GM12878 (cell line): ENCODE results near the gene DYNLT2. TPM values are rescaled to one million over a fixed set of nuclear protein-coding genes. Genes with fewer than 3 reads are reported as not detected.

Experiments used
- ATAC-seq: fragments of 200-7000 bp; cut with Tn5 transposase; 3 replicates; pipeline ENCODE4 v1.9.1; 2020; ENCODE audit warnings: mild to moderate bottlenecking, moderate library complexity
- BruUV-seq: library from RNA; stranded (reverse); fragments of 400-500 nt; replicated peaks from 2 replicates; lab custom pipeline; 2021; lab: Mats Ljungman, UMichigan
- CTCF ChIA-PET: fragments of 300-600 bp; sonication (Branson Sonifier 250); formaldehyde crosslinking; extraction: SDS; loops from one replicate; lab custom pipeline; 2021; ENCODE audit warnings: inconsistent platforms; lab: Yijun Ruan, JAX
- POLR2A ChIA-PET: fragments of 350-600 bp; formaldehyde crosslinking; extraction: SDS; loops from one replicate; lab custom pipeline; 2021; ENCODE audit warnings: inconsistent platforms; lab: Charles Lee
- RAD21 ChIA-PET: fragments of 300-600 bp; sonication (Branson Sonifier 250); formaldehyde crosslinking; loops from one replicate; lab custom pipeline; 2023; ENCODE audit warnings: antibody characterized with exemption; ENCODE audit not compliant: unreplicated experiment; lab: Charles Lee
- SMC1A ChIA-PET: fragments of 300-600 bp; sonication (Branson Sonifier 250); formaldehyde crosslinking; loops from one replicate; lab custom pipeline; 2023; ENCODE audit not compliant: unreplicated experiment, uncharacterized antibody; lab: Charles Lee
- DNase-seq: peaks from one replicate; pipeline ENCODE4 v3.0.0-alpha.2; 2011; ENCODE audit warnings: low read depth, low spot score
- FAIRE-seq: peaks from 3 replicates; lab custom pipeline; 2011; peaks lifted over from hg19 to GRCh38; lab: Jason Lieb, UNC
- H2AFZ ChIP-seq: 2 replicates; pipeline ENCODE4 v1.6.0; 2011; ENCODE audit warnings: low read depth, low read length, control low read depth; ENCODE audit not compliant: control insufficient read depth
- H3K27ac ChIP-seq: 2 replicates; pipeline ENCODE4 v1.5.1; 2011; ENCODE audit warnings: control low read depth; ENCODE audit not compliant: control insufficient read depth, insufficient read depth
- H3K27me3 ChIP-seq, 2 experiments: replicated peaks in 1 of 2; 2 replicates each; pipeline versions ENCODE4 v1.6.0 to v1.6.1; 2011; ENCODE audit warnings: low read length in 1 of 2; ENCODE audit not compliant: control insufficient read depth in 2 of 2, insufficient read depth in 2 of 2
- H3K36me3 ChIP-seq, 2 experiments: 2 replicates each; pipeline ENCODE4 v1.5.1; 2011; ENCODE audit warnings: low read length in 1 of 2; ENCODE audit not compliant: control insufficient read depth in 2 of 2, insufficient read depth in 2 of 2
- H3K4me1 ChIP-seq: 2 replicates; pipeline ENCODE4 v1.6.1; 2011; ENCODE audit warnings: mild to moderate bottlenecking, low read length, moderate library complexity, mixed read lengths; ENCODE audit not compliant: control insufficient read depth, insufficient read depth
- H3K4me2 ChIP-seq: 2 replicates; pipeline ENCODE4 v1.6.0; 2011; ENCODE audit warnings: control low read depth; ENCODE audit not compliant: control insufficient read depth, insufficient read depth
- H3K4me3 ChIP-seq: fragments of 200-600 bp; sonication (generic); 2 replicates; pipeline ENCODE4 v1.5.1; 2016
- H3K79me2 ChIP-seq: 2 replicates; pipeline ENCODE4 v1.6.0; 2011; ENCODE audit warnings: low read length; ENCODE audit not compliant: control insufficient read depth, insufficient read depth
- H3K9ac ChIP-seq: 2 replicates; pipeline ENCODE4 v1.8.0; 2011; ENCODE audit warnings: low read length, control low read depth, mixed read lengths; ENCODE audit not compliant: control insufficient read depth, insufficient read depth
- H3K9me3 ChIP-seq: replicated peaks from 3 replicates; pipeline ENCODE4 v1.5.1; 2011; ENCODE audit warnings: mild to moderate bottlenecking, low read length; ENCODE audit not compliant: control insufficient read depth, insufficient read depth
- H4K20me1 ChIP-seq: 2 replicates; pipeline ENCODE4 v1.6.0; 2011; ENCODE audit not compliant: control insufficient read depth, insufficient read depth
- CBX3 ChIP-seq: fragments of 200-600 bp; sonication (generic); IDR thresholded peaks from 2 replicates; pipeline ENCODE4 v1.6.1; 2016; ENCODE audit warnings: low read depth, borderline replicate concordance
- MTA2 ChIP-seq: fragments of 450-650 bp; IDR thresholded peaks from 2 replicates; pipeline ENCODE4 v1.6.1; 2016; ENCODE audit warnings: low read depth, mild to moderate bottlenecking, moderate library complexity
- MYC ChIP-seq: IDR thresholded peaks from 2 replicates; pipeline ENCODE4 v1.6.1; 2011; ENCODE audit warnings: mild to moderate bottlenecking, low read length, moderate library complexity, inconsistent platforms; ENCODE audit not compliant: insufficient read depth, insufficient replicate concordance, insufficient read length, severe bottlenecking
- PML ChIP-seq: IDR thresholded peaks from 2 replicates; pipeline ENCODE4 v1.6.1; 2012; ENCODE audit warnings: low read length, inconsistent platforms
- RAD51 ChIP-seq: fragments of 450-650 bp; IDR thresholded peaks from 2 replicates; pipeline ENCODE4 v1.6.1; 2016; ENCODE audit warnings: moderate library complexity, mild to moderate bottlenecking, inconsistent platforms
- SRF ChIP-seq, 2 experiments: IDR thresholded peaks; 2 replicates each; pipeline ENCODE4 v1.6.1; 2011; ENCODE audit warnings: low read depth in 2 of 2, low read length in 2 of 2, mild to moderate bottlenecking in 1 of 2, moderate library complexity in 1 of 2
- WRNIP1 ChIP-seq: IDR thresholded peaks from 2 replicates; pipeline ENCODE4 v1.6.1; 2011; ENCODE audit warnings: low read depth, low read length, improper control_type of control experiment, borderline replicate concordance
- YBX1 ChIP-seq: fragments of 450-650 bp; IDR thresholded peaks from 2 replicates; pipeline ENCODE4 v1.6.1; 2016; ENCODE audit warnings: antibody characterized with exemption
- WGBS: methylation state at CpG from one replicate; pipeline ENCODE4 v1.1.6; 2016; ENCODE audit warnings: low lambda C conversion rate; ENCODE audit not compliant: insufficient replicate concordance, insufficient coverage; ENCODE audit errors: missing lambda C conversion rate; 5-methylcytosine and 5-hydroxymethylcytosine counted together
- in situ Hi-C: fragments of 300-500 bp; cut with MboI; formaldehyde crosslinking; loops from 9 replicates; pipeline ENCODE4 v1.14.3; 2018; ENCODE audit warnings: mixed read lengths
- intact Hi-C: fragments of 100-400 bp; cut with micrococcal nuclease; formaldehyde crosslinking; loops from one replicate; pipeline ENCODE4 v1.14.2; 2022; ENCODE audit not compliant: unreplicated experiment
- polyA plus RNA-seq, 11 experiments: library from polyadenylated mRNA; depleted of rRNA in 4 of 11; unstranded in 6 of 11; stranded (reverse) in 5 of 11; fragments of >200 nt; fragmentation: Nextera tagmentation in 4 of 11; fragmentation: Illumina TruSeq in 1 of 11; extraction: Ambion mirVana in 4 of 11; extraction: Trizol in 1 of 11; gene quantifications; 1 replicate in 1 of 11; 2 replicates in 10 of 11; pipeline versions ENCODE4 v1.2.1 to v1.2.3, GENCODE V29; 2011 to 2016; ENCODE audit warnings: inconsistent platforms in 2 of 11, missing spikeins in 2 of 11, low read depth in 1 of 11
- total RNA-seq, 4 experiments: library from RNA; depleted of rRNA in 3 of 4; stranded (reverse); fragments of >200 nt in 3 of 4; fragmentation: Illumina TruSeq in 1 of 4; extraction: Trizol in 1 of 4; gene quantifications; 2 replicates each; pipeline versions ENCODE4 v1.2.1 to v1.2.3, GENCODE V29; 2013 to 2021
- TF ChIP-seq, protein P1 (sequence below): fragments of 450-650 bp; IDR thresholded peaks from 2 replicates; pipeline ENCODE4 v1.6.1; 2014; ENCODE audit warnings: mild to moderate bottlenecking
- TF ChIP-seq, protein P2 (sequence below): fragments of 450-650 bp; conservative IDR thresholded peaks from 2 replicates; pipeline ENCODE4 v1.6.1; 2017; ENCODE audit warnings: mild to moderate bottlenecking, moderate library complexity
- TF ChIP-seq, protein P3 (sequence below): IDR thresholded peaks from 2 replicates; pipeline ENCODE4 v1.6.1; 2012; ENCODE audit warnings: mild to moderate bottlenecking, low read depth, low read length

Gene DYNLT2
- total and polyA plus RNA-seq, 10 of the 15 experiments (the other 5 are each of a cell fraction or from before 2014, with no cell fraction given), result 2.2 to 5.9 (median 5.4) TPM

DNA sequence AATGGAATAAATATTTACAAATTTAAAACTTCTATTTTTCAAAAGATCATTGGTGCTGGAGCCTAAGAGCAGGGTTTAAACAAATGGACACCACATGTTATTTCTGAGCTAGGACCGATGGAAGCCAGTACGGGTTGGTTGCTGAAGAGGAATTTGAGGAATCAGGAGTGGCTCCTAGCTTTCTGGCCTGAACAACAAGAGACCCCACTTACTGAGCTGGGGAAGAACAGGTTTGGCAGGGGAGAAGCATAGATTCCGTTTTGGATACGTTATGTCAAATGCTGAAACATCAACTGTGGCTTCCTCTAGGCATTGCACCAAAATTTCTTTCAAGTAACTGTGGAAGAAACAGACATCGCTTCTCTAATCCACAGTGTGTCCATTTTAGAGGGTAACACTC lies 56.2 kb downstream of the DYNLT2 start:
- POLR2A ChIA-PET, result no interaction called here
- DNase-seq, result no peak
- RAD21 ChIA-PET, result no interaction called here
- Histone ChIP-seq H3K27me3 (no peaks in the 10 kb centered on the region), H3K4me3 (no peak overlapping the region), H3K79me2 (no peaks in the 10 kb centered on the region; the same call in 1 of the 2 replicates), H3K9me3 (no peaks in the 10 kb centered on the region; the same call in 2 of the 3 replicates), H3K4me2 (no peak overlapping the region), H3K36me3 (no peaks in the 10 kb centered on the region; a peak in 1 of 4 replicates), H3K27ac (no peak overlapping the region)
- SMC1A ChIA-PET, result no interaction called here
- intact Hi-C loops, result no loop called here
- 98% methylated on average over 5 of the region's 5 CpGs for WGBS
- BruUV-seq, result no TSS peak
- in situ Hi-C loops, result no loop called here
- no peak for TF ChIP-seq YBX1
- TF ChIP-seq, protein P1, sequence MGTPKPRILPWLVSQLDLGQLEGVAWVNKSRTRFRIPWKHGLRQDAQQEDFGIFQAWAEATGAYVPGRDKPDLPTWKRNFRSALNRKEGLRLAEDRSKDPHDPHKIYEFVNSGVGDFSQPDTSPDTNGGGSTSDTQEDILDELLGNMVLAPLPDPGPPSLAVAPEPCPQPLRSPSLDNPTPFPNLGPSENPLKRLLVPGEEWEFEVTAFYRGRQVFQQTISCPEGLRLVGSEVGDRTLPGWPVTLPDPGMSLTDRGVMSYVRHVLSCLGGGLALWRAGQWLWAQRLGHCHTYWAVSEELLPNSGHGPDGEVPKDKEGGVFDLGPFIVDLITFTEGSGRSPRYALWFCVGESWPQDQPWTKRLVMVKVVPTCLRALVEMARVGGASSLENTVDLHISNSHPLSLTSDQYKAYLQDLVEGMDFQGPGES, result no peak
- TF ChIP-seq MTA2, result no peak
- no peak for TF ChIP-seq CBX3
- TF ChIP-seq MYC, result no peak
- TF ChIP-seq, protein P2, sequence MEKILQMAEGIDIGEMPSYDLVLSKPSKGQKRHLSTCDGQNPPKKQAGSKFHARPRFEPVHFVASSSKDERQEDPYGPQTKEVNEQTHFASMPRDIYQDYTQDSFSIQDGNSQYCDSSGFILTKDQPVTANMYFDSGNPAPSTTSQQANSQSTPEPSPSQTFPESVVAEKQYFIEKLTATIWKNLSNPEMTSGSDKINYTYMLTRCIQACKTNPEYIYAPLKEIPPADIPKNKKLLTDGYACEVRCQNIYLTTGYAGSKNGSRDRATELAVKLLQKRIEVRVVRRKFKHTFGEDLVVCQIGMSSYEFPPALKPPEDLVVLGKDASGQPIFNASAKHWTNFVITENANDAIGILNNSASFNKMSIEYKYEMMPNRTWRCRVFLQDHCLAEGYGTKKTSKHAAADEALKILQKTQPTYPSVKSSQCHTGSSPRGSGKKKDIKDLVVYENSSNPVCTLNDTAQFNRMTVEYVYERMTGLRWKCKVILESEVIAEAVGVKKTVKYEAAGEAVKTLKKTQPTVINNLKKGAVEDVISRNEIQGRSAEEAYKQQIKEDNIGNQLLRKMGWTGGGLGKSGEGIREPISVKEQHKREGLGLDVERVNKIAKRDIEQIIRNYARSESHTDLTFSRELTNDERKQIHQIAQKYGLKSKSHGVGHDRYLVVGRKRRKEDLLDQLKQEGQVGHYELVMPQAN, result no peak
- TF ChIP-seq SRF (IDR thresholded peaks at IDR 0.05; ENCODE audit: low read depth in 2 of 2, low read length in 2 of 2), result no peak
- no peak for TF ChIP-seq PML
- TF ChIP-seq, protein P3, sequence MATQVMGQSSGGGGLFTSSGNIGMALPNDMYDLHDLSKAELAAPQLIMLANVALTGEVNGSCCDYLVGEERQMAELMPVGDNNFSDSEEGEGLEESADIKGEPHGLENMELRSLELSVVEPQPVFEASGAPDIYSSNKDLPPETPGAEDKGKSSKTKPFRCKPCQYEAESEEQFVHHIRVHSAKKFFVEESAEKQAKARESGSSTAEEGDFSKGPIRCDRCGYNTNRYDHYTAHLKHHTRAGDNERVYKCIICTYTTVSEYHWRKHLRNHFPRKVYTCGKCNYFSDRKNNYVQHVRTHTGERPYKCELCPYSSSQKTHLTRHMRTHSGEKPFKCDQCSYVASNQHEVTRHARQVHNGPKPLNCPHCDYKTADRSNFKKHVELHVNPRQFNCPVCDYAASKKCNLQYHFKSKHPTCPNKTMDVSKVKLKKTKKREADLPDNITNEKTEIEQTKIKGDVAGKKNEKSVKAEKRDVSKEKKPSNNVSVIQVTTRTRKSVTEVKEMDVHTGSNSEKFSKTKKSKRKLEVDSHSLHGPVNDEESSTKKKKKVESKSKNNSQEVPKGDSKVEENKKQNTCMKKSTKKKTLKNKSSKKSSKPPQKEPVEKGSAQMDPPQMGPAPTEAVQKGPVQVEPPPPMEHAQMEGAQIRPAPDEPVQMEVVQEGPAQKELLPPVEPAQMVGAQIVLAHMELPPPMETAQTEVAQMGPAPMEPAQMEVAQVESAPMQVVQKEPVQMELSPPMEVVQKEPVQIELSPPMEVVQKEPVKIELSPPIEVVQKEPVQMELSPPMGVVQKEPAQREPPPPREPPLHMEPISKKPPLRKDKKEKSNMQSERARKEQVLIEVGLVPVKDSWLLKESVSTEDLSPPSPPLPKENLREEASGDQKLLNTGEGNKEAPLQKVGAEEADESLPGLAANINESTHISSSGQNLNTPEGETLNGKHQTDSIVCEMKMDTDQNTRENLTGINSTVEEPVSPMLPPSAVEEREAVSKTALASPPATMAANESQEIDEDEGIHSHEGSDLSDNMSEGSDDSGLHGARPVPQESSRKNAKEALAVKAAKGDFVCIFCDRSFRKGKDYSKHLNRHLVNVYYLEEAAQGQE, result no peak
- no peak for TF ChIP-seq RAD51
- TF ChIP-seq WRNIP1, result no peak
- TF ChIP-seq, all 136 proteins: peak for 0
- Histone ChIP-seq H2AFZ (no peak overlapping the region), H3K4me1 (no peaks in the 10 kb centered on the region), H3K9ac (no peak overlapping the region), H4K20me1 (no peaks in the 10 kb centered on the region)
- CTCF ChIA-PET, result no interaction called here
- no peak for ATAC-seq
- no peak for FAIRE-seq
